NCI-H146 treated with DMSO at 0.1 percent for 48 hours (cell line): ENCODE data around the gene PRLH.

Experiments used
- DNase-seq: peaks from one replicate; lab custom pipeline; 2025; ENCODE audit not compliant: unreplicated experiment; lab: John Stamatoyannopoulos, UW

Gene PRLH

DNA sequence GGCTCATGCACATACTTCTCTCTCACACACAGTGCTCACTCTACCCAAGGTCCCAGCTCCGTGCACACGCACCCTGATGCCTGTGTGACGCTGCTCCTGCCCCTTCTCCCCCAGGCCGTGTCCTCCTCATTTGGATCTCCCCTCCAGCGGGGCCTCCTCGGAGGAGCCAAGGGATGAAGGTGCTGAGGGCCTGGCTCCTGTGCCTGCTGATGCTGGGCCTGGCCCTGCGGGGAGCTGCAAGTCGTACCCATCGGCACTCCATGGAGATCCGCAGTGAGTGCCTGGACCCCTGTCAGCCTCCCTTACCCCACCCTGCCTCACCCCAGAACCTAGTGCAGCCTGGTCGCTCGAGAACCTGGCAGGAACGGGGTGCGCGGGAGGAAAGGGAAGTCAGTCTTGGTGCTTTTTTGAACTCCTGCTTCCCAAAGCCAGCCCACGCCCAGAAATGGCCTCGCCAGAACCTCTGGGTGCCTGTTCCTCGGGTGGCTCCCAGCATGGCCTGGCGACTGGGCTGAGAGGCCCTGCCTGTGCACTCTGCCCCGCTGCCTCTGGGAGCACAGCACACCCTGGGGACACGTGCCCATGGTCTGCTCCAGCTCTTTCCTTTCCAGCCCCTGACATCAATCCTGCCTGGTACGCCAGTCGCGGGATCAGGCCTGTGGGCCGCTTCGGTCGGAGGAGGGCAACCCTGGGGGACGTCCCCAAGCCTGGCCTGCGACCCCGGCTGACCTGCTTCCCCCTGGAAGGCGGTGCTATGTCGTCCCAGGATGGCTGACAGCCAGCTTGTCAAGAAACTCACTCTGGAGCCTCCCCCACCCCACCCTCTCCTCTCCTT is at the start of gene PRLH:
Gene PRLH (plus strand): TSS at position 174 of the 835 bp plus-strand sequence. CDS start 0 bp downstream, at position 174.
- DNase-seq: no peak

GRCh38 chr2:237517163-237517562 is 49.2 kb upstream of the PRLH start:
- no peak for DNase-seq

GRCh38 chr2:237517990-237518389 is 48.4 kb upstream of the PRLH start:
- no peak for DNase-seq

- DNase-seq: no peak
These were observed 46.7 kb upstream of the PRLH start for GRCh38 chr2:237519506-237520245.

- no peak for DNase-seq
These were observed 46.1 kb upstream of the PRLH start for GRCh38 chr2:237520290-237520689.

DNA sequence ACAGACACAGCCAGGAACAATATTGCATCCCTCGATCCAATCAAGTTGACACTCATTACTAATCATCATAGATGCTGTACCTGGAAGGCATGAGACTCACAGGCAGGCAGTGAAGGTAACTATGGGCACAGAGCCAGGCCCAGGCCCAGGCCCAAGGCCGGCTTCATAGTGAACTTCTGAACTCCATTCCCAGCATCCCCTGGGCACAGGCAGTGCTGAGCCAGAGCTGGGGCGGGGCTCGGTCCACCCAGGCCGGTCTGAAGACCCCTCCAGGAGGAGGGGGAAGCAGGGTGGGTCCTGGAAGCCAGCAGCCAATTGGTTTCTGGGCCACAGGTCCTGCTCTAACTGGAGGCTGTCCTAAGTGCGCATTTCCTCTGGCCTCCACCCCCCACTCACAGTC is 41.7 kb upstream of the PRLH start:
- no peak for DNase-seq

DNA sequence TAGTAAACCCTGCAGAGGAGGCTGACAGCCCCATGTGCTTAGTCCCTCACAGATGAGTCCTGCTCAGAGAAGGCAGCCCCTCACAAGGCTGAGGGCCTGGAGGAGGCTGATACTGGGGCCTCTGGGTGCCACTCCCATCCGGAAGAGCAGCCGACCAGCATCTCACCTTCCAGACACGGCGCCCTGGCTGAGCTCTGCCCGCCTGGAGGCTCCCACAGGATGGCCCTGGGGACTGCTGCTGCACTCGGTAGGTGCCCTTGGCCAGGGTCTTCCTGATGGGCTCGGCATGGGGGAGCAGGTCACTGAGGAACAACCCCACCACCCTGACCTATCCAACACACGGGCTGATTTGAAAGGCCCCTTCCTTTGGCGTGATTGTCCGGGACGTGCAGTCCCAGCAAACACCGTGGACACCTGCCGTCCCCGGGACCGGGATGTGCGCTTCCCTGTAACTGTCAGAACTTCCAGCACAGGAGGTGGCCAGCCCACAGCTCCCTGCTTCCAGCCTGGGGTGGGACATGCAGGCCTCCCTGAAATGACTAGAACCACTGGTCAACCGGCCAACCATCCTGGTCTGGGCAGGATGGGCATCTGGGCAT is 40.7 kb upstream of the PRLH start:
- DNase-seq: no peak

- DNase-seq: no peak
These were observed 39.1 kb upstream of the PRLH start for GRCh38 chr2:237527233-237527632.

GRCh38 chr2:237527766-237528165 is 38.6 kb upstream of the PRLH start:
- no peak for DNase-seq

DNA sequence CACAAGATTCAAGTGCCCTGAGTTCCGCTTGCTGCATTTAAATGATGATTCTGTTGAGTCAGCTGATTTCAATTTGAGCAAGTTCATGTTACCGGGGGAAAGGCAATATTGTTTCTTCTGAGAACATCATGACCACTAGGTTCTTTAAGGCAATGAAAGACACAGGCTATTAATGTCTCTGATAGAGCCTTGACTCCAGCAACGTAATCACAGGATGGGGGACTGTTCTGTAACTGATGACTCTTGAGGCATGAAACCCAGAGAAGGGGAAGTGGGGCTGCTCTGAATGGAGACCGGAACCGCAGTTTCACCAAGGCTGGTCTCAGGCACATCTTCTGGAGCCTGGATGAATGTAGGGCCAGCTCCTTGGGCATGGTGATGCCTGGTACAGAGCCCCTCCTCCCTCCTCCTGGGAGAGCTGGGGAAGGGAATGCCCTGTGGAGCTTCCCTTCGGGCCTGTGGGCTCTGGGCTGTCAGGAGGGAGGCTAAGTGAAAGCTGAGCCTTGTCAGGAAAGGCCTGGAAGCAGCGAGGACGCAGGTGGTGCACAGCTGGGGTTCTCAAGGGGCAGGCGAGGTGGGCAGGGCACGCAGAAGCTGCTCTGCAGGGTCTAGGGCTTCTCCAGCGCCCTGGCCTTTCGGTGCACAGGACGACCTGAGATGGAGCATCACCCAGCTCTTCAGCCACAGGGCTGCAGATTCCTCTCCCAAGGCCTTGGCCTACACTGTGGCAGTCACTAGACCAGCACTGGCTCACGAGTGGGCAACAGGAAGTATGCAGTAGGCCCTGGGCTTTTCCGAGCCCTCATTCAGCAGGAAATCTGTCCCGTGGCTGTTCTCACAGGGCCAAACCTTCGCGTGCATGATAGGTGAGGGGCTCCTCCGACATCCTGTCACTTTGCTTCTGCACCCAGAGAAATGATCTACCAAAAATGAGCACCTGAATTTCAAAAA is 36.6 kb upstream of the PRLH start:
- DNase-seq: no peak

DNA sequence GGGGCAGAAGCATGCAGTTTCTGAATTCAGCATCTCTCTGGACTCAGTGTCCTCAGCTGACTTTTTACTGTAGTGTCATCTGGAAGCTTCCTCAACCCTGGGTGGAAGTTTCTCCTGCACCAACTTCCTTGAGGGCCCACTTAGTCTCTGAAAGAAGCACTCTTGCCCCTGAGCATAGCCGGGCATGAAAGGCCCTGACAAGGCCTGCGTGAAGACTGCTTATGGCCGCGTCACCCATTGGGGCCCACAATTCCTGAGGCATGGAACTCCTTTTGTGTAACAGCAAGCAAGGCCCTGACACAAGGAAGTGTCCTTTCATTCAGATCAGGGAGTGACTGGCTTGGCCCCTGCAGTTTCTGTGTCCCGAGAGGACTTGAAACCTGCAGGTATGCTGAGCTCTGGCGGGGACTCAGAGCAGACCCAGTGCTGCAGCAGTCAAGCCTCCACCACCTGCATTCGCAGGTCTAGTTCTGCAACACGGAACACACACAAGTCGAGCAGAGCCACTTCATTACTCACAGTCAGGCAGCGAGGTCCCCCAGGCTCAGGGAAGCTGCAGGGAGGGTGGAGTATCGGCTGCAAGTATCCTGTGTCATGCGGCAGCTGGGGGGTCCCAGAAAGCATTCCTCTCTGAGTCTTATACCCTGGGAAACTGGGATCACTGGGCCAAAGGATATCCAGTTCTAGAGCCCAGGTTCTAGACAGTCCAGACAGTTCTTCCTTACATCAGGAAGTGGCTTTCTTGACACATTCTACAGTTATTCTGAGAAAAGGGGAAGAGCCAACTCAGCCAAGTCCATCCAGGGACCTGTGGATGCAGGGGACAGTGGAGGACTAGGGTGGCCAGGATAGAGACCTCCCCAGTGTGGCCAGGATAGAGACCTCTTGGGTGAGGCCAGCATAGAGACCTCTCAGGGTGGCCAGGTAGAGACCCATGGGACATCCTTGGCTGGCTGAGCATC is 35.6 kb upstream of the PRLH start:
- DNase-seq: no peak

GRCh38 chr2:237532160-237532559 is 34.2 kb upstream of the PRLH start:
- DNase-seq: no peak

GRCh38 chr2:237533668-237534161 is 32.7 kb upstream of the PRLH start:
- peak; percentile 78 for DNase-seq

DNA sequence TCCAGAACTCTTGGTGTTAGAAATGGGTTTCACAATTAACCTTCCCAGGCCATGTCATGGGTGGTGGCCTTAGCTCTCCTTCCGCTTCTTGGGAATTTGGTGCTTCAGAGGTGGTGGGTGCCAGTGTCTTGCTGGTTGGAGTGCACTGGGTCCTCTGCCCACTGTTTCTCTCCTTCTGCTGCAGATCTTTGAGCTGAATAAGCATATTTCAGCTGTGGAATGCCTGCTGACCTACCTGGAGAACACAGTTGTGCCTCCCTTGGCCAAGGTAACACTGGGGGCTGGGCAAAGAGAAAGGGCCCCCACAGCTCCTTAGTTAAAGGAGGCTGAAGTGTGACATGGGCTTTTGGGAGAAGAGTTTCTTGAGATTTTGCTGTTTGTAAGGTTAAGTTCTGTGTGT is 32.0 kb upstream of the PRLH start:
- no peak for DNase-seq

DNA sequence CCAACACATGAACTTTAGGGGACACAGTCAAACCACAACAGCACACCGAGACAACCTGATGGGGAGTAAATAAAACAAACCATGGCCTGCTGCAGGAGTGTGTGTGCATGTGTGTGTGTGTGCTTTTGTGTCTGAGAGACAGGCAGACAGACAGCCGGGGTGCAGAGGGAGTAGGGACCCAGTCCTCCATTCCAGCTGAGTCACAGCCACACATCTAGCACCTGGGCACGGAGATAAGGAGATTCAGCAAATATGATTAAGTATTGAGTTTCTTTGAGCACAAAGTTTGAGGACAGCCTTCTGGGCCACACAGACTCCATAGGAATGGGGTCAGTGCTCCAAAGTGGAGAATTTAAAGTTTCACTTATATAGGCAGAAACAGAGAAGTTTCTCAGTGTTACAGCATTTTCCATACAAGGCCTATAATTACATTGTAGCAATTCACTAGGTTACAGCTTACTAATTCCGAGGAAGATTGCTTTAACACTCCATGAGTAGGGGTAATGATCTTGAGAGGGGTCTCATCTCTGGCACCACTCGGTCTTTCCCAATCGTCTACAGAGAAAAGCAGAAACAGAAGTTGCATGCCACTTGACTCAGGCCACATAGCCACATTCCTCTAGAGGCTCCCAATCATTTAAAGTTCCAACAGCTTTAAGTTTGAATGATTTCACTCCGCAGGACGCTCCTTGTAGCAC is 30.8 kb upstream of the PRLH start:
- DNase-seq: no peak

DNA sequence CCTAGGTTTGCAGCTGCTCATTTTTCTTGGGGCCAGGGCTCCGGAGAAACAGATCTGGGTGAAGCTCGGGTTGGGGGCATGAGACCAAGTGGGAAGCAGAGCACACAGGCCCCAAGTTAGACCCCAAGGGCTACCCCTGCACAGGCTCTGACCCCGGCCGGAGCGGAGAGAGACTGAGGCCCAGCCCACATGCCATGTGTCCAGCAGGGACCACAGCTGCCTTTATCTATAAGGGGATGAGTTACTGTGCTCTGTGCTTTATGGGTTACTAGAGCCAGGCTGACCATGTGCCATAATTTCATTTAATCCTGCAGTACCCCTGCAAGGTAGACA is 30.3 kb upstream of the PRLH start:
- DNase-seq: no peak

- no peak for DNase-seq
These were observed 29.8 kb upstream of the PRLH start for GRCh38 chr2:237536617-237537016.

DNA sequence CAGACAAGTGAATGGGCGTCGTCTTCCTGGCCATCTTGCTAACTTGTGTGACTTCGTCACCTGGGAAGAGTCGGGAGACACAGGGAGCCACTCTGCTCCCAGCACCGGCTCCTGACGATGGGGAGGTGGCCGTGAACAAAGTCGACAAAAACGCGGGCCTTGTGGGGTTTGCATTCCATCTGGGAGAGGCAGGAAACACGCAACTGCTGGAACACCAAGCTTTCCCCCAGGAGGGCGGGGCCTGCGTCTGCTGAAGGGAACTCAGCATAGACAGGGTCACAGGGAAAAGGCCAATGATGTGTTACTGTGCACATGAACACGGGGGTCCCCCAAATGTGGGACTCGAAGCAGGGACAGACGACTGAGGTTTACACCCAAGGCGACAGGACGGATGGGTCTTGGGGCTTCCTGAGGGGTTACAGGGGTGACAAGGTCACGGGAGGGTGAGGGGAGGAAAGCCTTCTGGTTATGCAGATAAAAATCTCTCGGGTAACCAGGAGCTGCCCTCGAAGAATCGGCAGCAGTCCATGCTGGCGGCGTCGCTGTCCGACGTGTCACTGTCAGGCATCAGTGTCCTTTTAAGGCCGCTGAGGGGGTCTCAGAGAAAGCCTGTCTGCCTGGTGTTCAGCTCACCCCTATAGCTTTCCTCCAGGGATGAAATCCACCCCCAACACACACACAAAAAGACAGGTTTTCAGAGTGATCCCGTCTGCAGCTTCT is 28.2 kb upstream of the PRLH start:
- no peak for DNase-seq
